ENCODE results near the gene RHOT1.

DNA sequence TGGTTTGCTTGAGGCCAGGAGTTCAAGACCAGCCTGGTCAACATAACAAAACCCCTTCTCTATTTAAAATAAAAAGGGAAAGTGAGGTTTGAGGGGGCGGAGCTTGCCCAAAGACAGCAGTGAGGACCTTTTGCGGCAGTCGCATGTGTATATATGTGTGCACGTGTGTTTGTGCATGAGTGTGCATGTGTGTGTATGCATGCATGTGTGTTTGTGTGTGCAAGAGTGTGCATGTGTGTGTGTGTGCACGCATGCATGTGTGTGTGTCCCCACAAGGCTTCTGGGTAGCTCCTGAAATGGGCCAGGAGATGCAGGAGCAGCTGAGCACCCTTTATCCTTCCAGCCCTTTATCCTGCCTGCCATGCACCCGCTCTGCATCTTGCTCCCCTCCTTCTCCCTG is 132.3 kb downstream of the RHOT1 start:
- TF ChIP-seq RAD21 (IDR thresholded peaks at IDR 0.05; ENCODE audit: low read depth) (no peak), EP300 (IDR thresholded peaks at IDR 0.05; ENCODE audit: borderline replicate concordance) (no peak), TEAD4 (IDR thresholded peaks at IDR 0.05) (no peak), TCF12 (IDR thresholded peaks at IDR 0.05; ENCODE audit: low read depth) (no peak), CEBPB (IDR thresholded peaks at IDR 0.05) (no peak)
- TF ChIP-seq, protein P1, sequence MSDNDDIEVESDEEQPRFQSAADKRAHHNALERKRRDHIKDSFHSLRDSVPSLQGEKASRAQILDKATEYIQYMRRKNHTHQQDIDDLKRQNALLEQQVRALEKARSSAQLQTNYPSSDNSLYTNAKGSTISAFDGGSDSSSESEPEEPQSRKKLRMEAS (IDR thresholded peaks at IDR 0.05): no peak

All from Ishikawa (cell line).